ENCODE results near the gene KAZALD1. TPM values are rescaled to one million over a fixed set of nuclear protein-coding genes. Genes with fewer than 3 reads are reported as not detected.
A peak's percentile ranks its signal among the peaks of the same experiment; 100 is the strongest.

Gene KAZALD1
- total and polyA plus RNA-seq, 4 experiments from 2014 or later: not detected

GRCh38 chr10:101046332-101047238, 15.2 kb upstream of the KAZALD1 start:
- Mint-ChIP-seq H3K4me3 (peak overlapping the region in 1 of 8 donors; percentile 37), H3K4me1 (peaks cover 15 to 40% (median 24%) of the 10 kb centered on the region in 4 donors), H3K9me3 (no peaks in the 10 kb centered on the region), H3K27ac (no peak overlapping the region), H3K36me3 (peaks cover 0 to 2% of the 10 kb centered on the region in 2 donors), H3K27me3 (peaks cover 38 to 39% of the 10 kb centered on the region in 2 donors)
- POLR2A ChIA-PET (ENCODE audit: partially characterized antibody): interaction anchor here (1.0 kb wide), 1 partner anchor 16 kb away, joined by 3 read pairs; the partner anchor contains the start of genes PDZD7 and SFXN3
- Histone ChIP-seq H3K9me3 (ENCODE audit: control insufficient read depth in 1 of 2, low read length in 2 of 2) (no peaks in the 10 kb centered on the region), H3K27me3 (ENCODE audit: insufficient read depth, low read length) (peaks cover 28% of the 10 kb centered on the region), H3K27ac (ENCODE audit: low read depth, low read length) (no peak overlapping the region), H3K4me1 (ENCODE audit: insufficient read depth, low read length) (peaks cover 30% of the 10 kb centered on the region), H3K4me3 (ENCODE audit: low read length in 2 of 2) (no peak overlapping the region), H3K36me3 (ENCODE audit: insufficient read depth, low read length) (no peaks in the 10 kb centered on the region)
- CTCF ChIA-PET (ENCODE audit: partially characterized antibody): interaction anchor here (0.6 to 26.6 kb wide), 3 partner anchors 9 to 32 kb away, joined by 3 to 645 read pairs (median 4); partner anchors contain the start of gene KAZALD1
- intact Hi-C loops (cut with micrococcal nuclease): no loop called here
- no peak for DNase-seq

DNA sequence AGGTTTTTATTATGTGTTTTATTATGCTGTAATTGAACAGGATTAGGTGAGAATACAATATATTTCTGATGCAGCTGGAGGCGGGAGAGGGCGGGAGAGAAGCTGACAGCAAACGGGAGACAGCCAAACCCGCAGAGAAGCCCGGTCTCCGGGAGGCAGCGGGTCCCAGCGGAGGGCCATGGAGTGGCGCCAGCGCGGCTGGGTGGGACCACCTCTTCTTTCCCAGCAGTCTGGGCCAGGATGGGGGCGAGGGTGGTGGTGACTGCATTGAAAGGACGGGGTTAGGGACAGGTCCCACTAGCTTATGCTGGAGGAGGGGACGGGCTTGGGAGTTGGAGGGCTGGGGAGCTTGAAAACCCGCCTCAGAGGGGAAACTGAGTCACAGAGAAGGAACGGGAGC, 14.5 kb upstream of the KAZALD1 start:
- peaks cover 33% of the 10 kb centered on the region for H3K27me3 ChIP-seq (ENCODE audit: insufficient read depth, low read length)

DNA sequence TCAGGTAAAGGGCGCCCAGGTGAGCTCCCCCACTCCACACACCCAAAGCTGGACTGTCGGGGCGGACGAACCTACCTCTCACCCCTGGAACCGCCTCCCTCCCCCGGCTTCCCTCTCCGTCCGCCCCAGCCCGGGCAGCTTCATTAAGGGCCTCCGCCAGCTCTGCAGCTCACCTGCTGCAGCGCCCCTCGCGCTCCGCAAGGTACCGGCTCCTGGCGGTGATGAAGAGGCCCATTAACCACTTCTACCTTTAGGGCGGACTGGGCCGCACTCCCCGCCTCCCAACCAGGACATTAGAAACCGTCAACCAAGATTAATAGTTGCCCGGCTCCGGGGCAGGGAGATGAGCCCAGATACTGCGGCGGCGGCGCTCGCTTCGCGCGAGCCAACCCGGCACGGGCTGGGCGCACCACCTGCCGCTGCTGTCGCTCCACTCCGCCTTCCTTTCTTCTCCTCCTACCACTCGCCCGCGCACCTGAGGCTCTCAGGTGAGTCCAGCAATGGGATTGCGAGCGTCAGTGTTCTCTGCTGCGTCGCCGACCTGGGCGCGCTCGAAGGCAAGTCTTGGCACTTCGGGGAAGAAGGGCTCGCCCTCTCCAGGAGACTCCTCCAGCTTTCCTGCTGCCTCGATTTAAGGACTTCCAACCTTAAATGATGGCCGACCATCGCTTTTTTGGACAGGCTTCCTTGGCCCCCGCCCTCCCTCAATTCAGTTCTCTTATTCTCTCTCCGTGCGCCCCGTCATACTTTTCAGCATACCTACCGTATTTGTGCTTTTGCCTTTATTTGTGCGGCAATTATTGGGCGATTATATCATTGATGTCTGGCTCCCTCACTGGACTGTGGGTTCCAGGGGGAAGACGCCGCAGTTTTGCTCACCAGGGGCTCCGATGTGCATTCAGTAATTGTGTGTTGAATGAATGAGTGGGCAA, 13.6 kb upstream of the KAZALD1 start:
- no peaks in the 10 kb centered on the region for H3K9me3 Mint-ChIP-seq
- Histone ChIP-seq H3K4me3 (ENCODE audit: low read length in 2 of 2) (no peak overlapping the region), H3K9me3 (ENCODE audit: control insufficient read depth in 1 of 2, low read length in 2 of 2) (no peaks in the 10 kb centered on the region), H3K27ac (ENCODE audit: low read depth, low read length) (no peak overlapping the region), H3K36me3 (ENCODE audit: insufficient read depth, low read length) (no peaks in the 10 kb centered on the region), H3K27me3 (ENCODE audit: insufficient read depth, low read length) (peaks cover 33% of the 10 kb centered on the region), H3K4me1 (ENCODE audit: insufficient read depth, low read length) (peaks cover 13% of the 10 kb centered on the region)
- peaks cover 37 to 38% of the 10 kb centered on the region in 2 donors for H3K27me3 Mint-ChIP-seq
- H3K4me3 Mint-ChIP-seq: no peak overlapping the region
- H3K4me1 Mint-ChIP-seq: peaks cover 5 to 29% (median 13%) of the 10 kb centered on the region in 4 donors
- no peaks in the 10 kb centered on the region for H3K36me3 Mint-ChIP-seq
- no peak overlapping the region for H3K27ac Mint-ChIP-seq
- ChIA-PET POLR2A (ENCODE audit: partially characterized antibody) (interaction anchor here (1.0 kb wide), 1 partner anchor 18 kb away, joined by 3 read pairs; the partner anchor contains the start of genes PDZD7 and SFXN3), CTCF (ENCODE audit: partially characterized antibody) (interaction anchor here (1.1 to 26.6 kb wide), 3 partner anchors 9 to 74 kb away, joined by 3 to 645 read pairs (median 3); partner anchors contain the start of gene KAZALD1)
- DNase-seq: no peak
- intact Hi-C loops (cut with micrococcal nuclease): no loop called here

More for the DNA sequence above, 14.5 kb upstream of the KAZALD1 start:
- ChIA-PET POLR2A (ENCODE audit: partially characterized antibody) (interaction anchor here (1.0 kb wide), 1 partner anchor 17 kb away, joined by 3 read pairs; the partner anchor contains the start of genes PDZD7 and SFXN3), CTCF (ENCODE audit: partially characterized antibody) (interaction anchor here (26.6 kb wide), 1 partner anchor 16 kb away, joined by 645 read pairs; the partner anchor contains the start of gene KAZALD1)
- Histone ChIP-seq H3K4me3 (ENCODE audit: low read length in 2 of 2) (no peak overlapping the region), H3K27ac (ENCODE audit: low read depth, low read length) (no peak overlapping the region), H3K4me1 (ENCODE audit: insufficient read depth, low read length) (peaks cover 23% of the 10 kb centered on the region), H3K36me3 (ENCODE audit: insufficient read depth, low read length) (no peaks in the 10 kb centered on the region), H3K9me3 (ENCODE audit: control insufficient read depth in 1 of 2, low read length in 2 of 2) (no peaks in the 10 kb centered on the region)
- DNase-seq: no peak
- intact Hi-C loops (cut with micrococcal nuclease): no loop called here
- Mint-ChIP-seq H3K4me1 (peaks cover 11 to 39% (median 22%) of the 10 kb centered on the region in 4 donors), H3K4me3 (peak overlapping the region in 1 of 8 donors; percentile 37), H3K36me3 (peaks cover 0 to 2% of the 10 kb centered on the region in 2 donors), H3K9me3 (no peaks in the 10 kb centered on the region), H3K27ac (no peak overlapping the region), H3K27me3 (peaks cover 38 to 39% of the 10 kb centered on the region in 2 donors)

GRCh38 chr10:101050208-101051069, 11.3 kb upstream of the KAZALD1 start:
- Histone ChIP-seq H3K27me3 (ENCODE audit: insufficient read depth, low read length) (peaks cover 33% of the 10 kb centered on the region), H3K4me1 (ENCODE audit: insufficient read depth, low read length) (peaks cover 10% of the 10 kb centered on the region), H3K36me3 (ENCODE audit: insufficient read depth, low read length) (no peaks in the 10 kb centered on the region), H3K4me3 (ENCODE audit: low read length in 2 of 2) (no peak overlapping the region), H3K27ac (ENCODE audit: low read depth, low read length) (no peak overlapping the region), H3K9me3 (ENCODE audit: control insufficient read depth in 1 of 2, low read length in 2 of 2) (no peaks in the 10 kb centered on the region)
- Mint-ChIP-seq H3K27ac (peak overlapping the region in 1 of 7 donors; percentile 75), H3K36me3 (no peaks in the 10 kb centered on the region), H3K9me3 (no peaks in the 10 kb centered on the region), H3K4me1 (peaks cover 3 to 25% (median 8%) of the 10 kb centered on the region in 4 donors), H3K4me3 (peak overlapping the region in 6 of 8 donors; percentile 13 to 65 (median 41)), H3K27me3 (peaks cover 35 to 38% of the 10 kb centered on the region in 2 donors)
- intact Hi-C loops (cut with micrococcal nuclease): loop anchor here (1.0 kb wide), 1 partner anchor 8 kb away; no protein-coding TSS in a partner anchor
- DNase-seq: peak; percentile 72 to 81 (median 73)
- ChIA-PET POLR2A (ENCODE audit: partially characterized antibody) (interaction anchor here (1.0 to 4.0 kb wide), 8 partner anchors 8 to 52 kb away, joined by 3 to 20 read pairs (median 4); partner anchors contain the start of genes KAZALD1, PDZD7 and SFXN3), CTCF (ENCODE audit: partially characterized antibody) (interaction anchor here (0.6 to 26.6 kb wide), 22 partner anchors 8 to 1997 kb away, joined by 3 to 645 read pairs (median 6); partner anchors contain the start of genes KAZALD1, PDZD7 and SFXN3)

DNA sequence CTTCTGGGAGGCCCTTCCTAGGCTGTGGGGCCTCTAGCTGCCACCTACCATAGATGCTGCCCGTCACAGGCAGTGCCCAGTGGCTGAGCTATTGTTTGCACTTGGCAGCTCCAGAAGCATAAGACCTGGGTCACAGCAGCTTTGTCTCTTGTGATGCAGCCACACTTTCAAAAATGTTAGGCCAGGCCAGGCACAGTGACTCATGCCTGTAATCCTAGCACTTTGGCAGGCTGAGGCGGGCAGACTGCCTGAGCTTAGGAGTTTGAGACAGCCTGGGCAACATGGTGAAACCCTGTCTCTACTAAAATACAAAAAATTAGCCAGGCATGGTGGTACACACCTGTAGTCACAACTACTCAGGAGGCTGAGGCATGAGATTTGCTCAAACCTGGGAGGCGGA, 9.5 kb upstream of the KAZALD1 start:
- no peaks in the 10 kb centered on the region for H3K9me3 ChIP-seq (ENCODE audit: control insufficient read depth in 1 of 2, low read length in 2 of 2)
- intact Hi-C loops (cut with micrococcal nuclease): no loop called here
- Mint-ChIP-seq H3K27ac (no peak overlapping the region), H3K4me1 (peaks cover 3 to 25% (median 8%) of the 10 kb centered on the region in 4 donors), H3K27me3 (peaks cover 29 to 31% of the 10 kb centered on the region in 2 donors), H3K4me3 (no peak overlapping the region), H3K9me3 (no peaks in the 10 kb centered on the region), H3K36me3 (no peaks in the 10 kb centered on the region)
- H3K27me3 ChIP-seq (ENCODE audit: insufficient read depth, low read length): peaks cover 33% of the 10 kb centered on the region
- H3K4me3 ChIP-seq (ENCODE audit: low read length in 2 of 2): no peak overlapping the region
- H3K4me1 ChIP-seq (ENCODE audit: insufficient read depth, low read length): peaks cover 10% of the 10 kb centered on the region
- DNase-seq: no peak
- POLR2A ChIA-PET (ENCODE audit: partially characterized antibody): interaction anchor here (2.6 to 4.0 kb wide), 3 partner anchors 10 to 15 kb away, joined by 10 to 20 read pairs (median 16); partner anchors contain the start of gene KAZALD1
- CTCF ChIA-PET (ENCODE audit: partially characterized antibody): interaction anchor here (0.6 to 26.6 kb wide), 9 partner anchors 10 to 89 kb away, joined by 3 to 645 read pairs (median 17); partner anchors contain the start of genes KAZALD1, PDZD7 and SFXN3
- H3K27ac ChIP-seq (ENCODE audit: low read depth, low read length): no peak overlapping the region
- H3K36me3 ChIP-seq (ENCODE audit: insufficient read depth, low read length): no peaks in the 10 kb centered on the region

DNA sequence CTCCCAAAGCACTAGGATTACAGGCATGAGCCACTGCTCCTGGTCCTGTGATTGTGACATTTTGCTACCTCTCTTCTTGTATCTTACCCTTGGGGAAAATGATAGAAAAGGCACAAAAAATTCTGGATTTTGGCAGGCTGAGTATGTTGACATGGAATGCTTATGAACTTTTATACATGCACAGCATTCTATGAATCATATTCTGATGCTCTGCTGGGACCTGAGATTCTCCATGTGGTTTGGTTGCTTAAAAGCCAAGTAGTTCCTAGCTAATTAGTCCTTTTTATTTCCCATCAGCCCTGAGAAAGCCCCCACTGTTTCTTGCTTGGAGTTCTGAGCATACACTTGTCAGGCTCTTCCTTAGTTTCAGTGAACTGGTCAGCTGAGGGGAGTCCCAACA, 8.3 kb upstream of the KAZALD1 start:
- Mint-ChIP-seq H3K4me3 (no peak overlapping the region), H3K4me1 (peaks cover 2 to 22% (median 8%) of the 10 kb centered on the region in 4 donors), H3K27me3 (peaks cover 20 to 22% of the 10 kb centered on the region in 2 donors), H3K27ac (peak overlapping the region in 1 of 7 donors; percentile 46), H3K9me3 (no peaks in the 10 kb centered on the region), H3K36me3 (no peaks in the 10 kb centered on the region)
- Histone ChIP-seq H3K9me3 (ENCODE audit: control insufficient read depth in 1 of 2, low read length in 2 of 2) (no peaks in the 10 kb centered on the region), H3K4me1 (ENCODE audit: insufficient read depth, low read length) (peaks cover 10% of the 10 kb centered on the region), H3K27me3 (ENCODE audit: insufficient read depth, low read length) (peaks cover 25% of the 10 kb centered on the region), H3K4me3 (ENCODE audit: low read length in 2 of 2) (no peak overlapping the region), H3K27ac (ENCODE audit: low read depth, low read length) (no peak overlapping the region), H3K36me3 (ENCODE audit: insufficient read depth, low read length) (no peaks in the 10 kb centered on the region)
- CTCF ChIA-PET (ENCODE audit: partially characterized antibody): interaction anchor here (1.3 to 26.6 kb wide), 5 partner anchors 10 to 97 kb away, joined by 3 to 645 read pairs (median 31); partner anchors contain the start of gene KAZALD1
- no peak for DNase-seq
- intact Hi-C loops (cut with micrococcal nuclease): no loop called here
- POLR2A ChIA-PET (ENCODE audit: partially characterized antibody): interaction anchor here (4.0 kb wide), 1 partner anchor 9 kb away, joined by 16 read pairs; the partner anchor contains the start of gene KAZALD1
